HepG2 (cell line): Measurements from ENCODE around the gene IMPACT. TPM values are rescaled to one million over a fixed set of nuclear protein-coding genes. Genes with fewer than 3 reads are reported as not detected.

Source experiments
- ATAC-seq: fragments of 200-7000 bp; cut with Tn5 transposase; 3 replicates; pipeline ENCODE4 v1.9.1; 2020; ENCODE audit warnings: mild to moderate bottlenecking, moderate library complexity
- BruUV-seq: library from RNA; stranded (reverse); fragments of 400-500 nt; replicated peaks from 2 replicates; lab custom pipeline; 2021; lab: Mats Ljungman, UMichigan
- CTCF ChIA-PET: fragments of 300-600 bp; formaldehyde crosslinking; extraction: SDS; loops from one replicate; lab custom pipeline; 2021; ENCODE audit warnings: low total read pairs, inconsistent platforms, low intra/inter-chr PET ratio; lab: Yijun Ruan, JAX
- POLR2A ChIA-PET: fragments of 350-600 bp; sonication (Branson Sonifier 250); formaldehyde crosslinking; loops from one replicate; lab custom pipeline; 2020; ENCODE audit warnings: antibody characterized with exemption, inconsistent platforms; lab: Yijun Ruan, JAX
- DNase-seq: peaks from one replicate; pipeline ENCODE4 v3.0.0-alpha.2; 2015; ENCODE audit warnings: low spot score
- FAIRE-seq: peaks from 3 replicates; lab custom pipeline; 2011; peaks lifted over from hg19 to GRCh38; lab: Jason Lieb, UNC
- H2AFZ ChIP-seq: one replicate; pipeline ENCODE4 v1.6.1; 2011; ENCODE audit warnings: low read length, inconsistent platforms
- H3K27ac ChIP-seq: fragments of 300-600 bp; 3 replicates; pipeline ENCODE4 v1.8.0; 2011; ENCODE audit warnings: mixed run types, mild to moderate bottlenecking, mixed read lengths, low read length, inconsistent platforms; ENCODE audit not compliant: insufficient read depth; ENCODE audit errors: extremely low read length
- H3K27me3 ChIP-seq, 2 experiments: fragments of 200-600 bp in 1 of 2; 2 replicates in 1 of 2; 3 replicates in 1 of 2; pipeline versions ENCODE4 v1.6.0 to v1.8.0; 2011; ENCODE audit warnings: low read length in 2 of 2, mild to moderate bottlenecking in 2 of 2, moderate library complexity in 2 of 2, inconsistent platforms in 1 of 2; ENCODE audit not compliant: insufficient read depth in 2 of 2, control insufficient read depth in 1 of 2
- H3K36me3 ChIP-seq, 2 experiments: fragments of 200-600 bp in 1 of 2; replicated peaks in 1 of 2; 2 replicates in 1 of 2; 3 replicates in 1 of 2; pipeline versions ENCODE4 v1.5.1 to v1.8.0; 2011; ENCODE audit warnings: low read length in 2 of 2, inconsistent platforms in 1 of 2; ENCODE audit not compliant: insufficient read depth in 2 of 2, control insufficient read depth in 1 of 2
- H3K4me1 ChIP-seq: 2 replicates; pipeline ENCODE4 v1.5.1; 2012; ENCODE audit warnings: low read length, inconsistent platforms; ENCODE audit not compliant: insufficient read depth
- H3K4me2 ChIP-seq: 2 replicates; pipeline ENCODE4 v1.6.0; 2011; ENCODE audit warnings: low read depth, low read length, inconsistent platforms
- H3K4me3 ChIP-seq, 3 experiments: fragments of 200-600 bp in 1 of 3; sonication (generic), shearing (Covaris generic) in 1 of 3; replicated peaks in 1 of 3; 2 replicates each; pipeline ENCODE4 v1.5.1; 2011 to 2016; ENCODE audit warnings: low read length in 3 of 3, inconsistent platforms in 2 of 3, low read depth in 2 of 3, mild to moderate bottlenecking in 2 of 3, control low read depth in 1 of 3, mixed read lengths in 1 of 3; ENCODE audit not compliant: insufficient read depth in 1 of 3
- H3K79me2 ChIP-seq: one replicate; pipeline ENCODE4 v1.6.1; 2011; ENCODE audit warnings: low read length, inconsistent platforms; ENCODE audit not compliant: insufficient read depth
- H3K9ac ChIP-seq: 2 replicates; pipeline ENCODE4 v1.6.0; 2011; ENCODE audit warnings: mild to moderate bottlenecking, low read depth, low read length, inconsistent platforms; ENCODE audit not compliant: insufficient read depth
- H3K9me3 ChIP-seq: 2 replicates; pipeline ENCODE4 v1.5.1; 2012; ENCODE audit warnings: mild to moderate bottlenecking, low read length
- H4K20me1 ChIP-seq: 2 replicates; pipeline ENCODE4 v1.6.0; 2011; ENCODE audit warnings: inconsistent platforms, mild to moderate bottlenecking, low read length, moderate library complexity; ENCODE audit not compliant: insufficient read depth
- BORCS8-MEF2B ChIP-seq: sonication (generic); formaldehyde crosslinking; IDR thresholded peaks from 2 replicates; pipeline ENCODE4 v1.8.0; 2022; ENCODE audit warnings: mild to moderate bottlenecking, missing genetic modification reagents
- DNMT1 ChIP-seq: sonication (generic); formaldehyde crosslinking; IDR thresholded peaks from 2 replicates; pipeline ENCODE4 v1.5.1; 2020; ENCODE audit warnings: mild to moderate bottlenecking, missing genetic modification reagents
- FOXP4 ChIP-seq: sonication (generic); formaldehyde crosslinking; IDR thresholded peaks from 2 replicates; pipeline ENCODE4 v1.4.0; 2020; ENCODE audit warnings: missing genetic modification reagents
- HNF1B ChIP-seq: sonication (generic); formaldehyde crosslinking; IDR thresholded peaks from 2 replicates; pipeline ENCODE4 v1.5.1; 2020; ENCODE audit warnings: mild to moderate bottlenecking, moderate library complexity, missing genetic modification reagents
- ISX ChIP-seq: sonication (generic); formaldehyde crosslinking; conservative IDR thresholded peaks from 2 replicates; pipeline ENCODE4 v1.5.0; 2020; ENCODE audit warnings: missing genetic modification reagents
- POGZ ChIP-seq: sonication (generic); formaldehyde crosslinking; IDR thresholded peaks from 2 replicates; pipeline ENCODE4 v1.4.0; 2020; ENCODE audit warnings: mild to moderate bottlenecking, missing genetic modification reagents
- RFX3 ChIP-seq: IDR thresholded peaks from 2 replicates; pipeline ENCODE4 v1.6.1; 2016; ENCODE audit warnings: missing biosample characterization, missing genetic modification reagents
- STAT6 ChIP-seq: sonication (generic); formaldehyde crosslinking; IDR thresholded peaks from 2 replicates; pipeline ENCODE4 v1.4.0; 2020; ENCODE audit warnings: missing genetic modification reagents, mild to moderate bottlenecking, borderline replicate concordance
- THAP11 ChIP-seq: IDR thresholded peaks from 2 replicates; pipeline ENCODE4 v1.6.1; 2016; ENCODE audit warnings: missing biosample characterization, missing genetic modification reagents
- ZBTB2 ChIP-seq: sonication (generic); formaldehyde crosslinking; IDR thresholded peaks from 2 replicates; pipeline ENCODE4 v1.8.0; 2022; ENCODE audit warnings: low read depth, missing genetic modification reagents
- ZNF101 ChIP-seq: sonication (generic); formaldehyde crosslinking; IDR thresholded peaks from 2 replicates; pipeline ENCODE4 v1.4.0; 2020; ENCODE audit warnings: mild to moderate bottlenecking, low read depth, missing genetic modification reagents, borderline replicate concordance
- ZNF18 ChIP-seq: sonication (generic); formaldehyde crosslinking; IDR thresholded peaks from 2 replicates; pipeline ENCODE4 v1.8.0; 2022; ENCODE audit warnings: mild to moderate bottlenecking, missing genetic modification reagents; ENCODE audit not compliant: insufficient replicate concordance
- ZNF331 ChIP-seq: sonication (generic); formaldehyde crosslinking; IDR thresholded peaks from 2 replicates; pipeline ENCODE4 v1.4.0; 2020; ENCODE audit warnings: missing genetic modification reagents
- ZNF362 ChIP-seq: sonication (generic); formaldehyde crosslinking; IDR thresholded peaks from 2 replicates; pipeline ENCODE4 v1.4.0; 2020; ENCODE audit warnings: missing genetic modification reagents, mild to moderate bottlenecking, borderline replicate concordance
- WGBS: methylation state at CpG from one replicate; pipeline ENCODE4 v1.1.6; 2017; ENCODE audit warnings: low lambda C conversion rate; 5-methylcytosine and 5-hydroxymethylcytosine counted together
- in situ Hi-C: cut with HindIII; loops from 2 replicates; pipeline ENCODE4 v1.10.0; 2017; ENCODE audit warnings: low pct_unique_long_range_greater_than_20kb; ENCODE audit not compliant: extremely low pct_ligation_motif_present
- intact Hi-C: fragments of 100-400 bp; cut with micrococcal nuclease; formaldehyde crosslinking; loops from one replicate; pipeline ENCODE4 v1.10.0; 2022; ENCODE audit not compliant: unreplicated experiment
- polyA plus RNA-seq, 8 experiments: library from polyadenylated mRNA; depleted of rRNA in 3 of 8; stranded (reverse) in 7 of 8; unstranded in 1 of 8; fragments of >200 nt; fragmentation: Illumina TruSeq in 4 of 8; extraction: Trizol in 4 of 8; gene quantifications; 2 replicates each; pipeline versions ENCODE4 v1.2.1 to v1.2.3, GENCODE V29; 2011 to 2016; ENCODE audit warnings: low read depth in 4 of 8, missing spikeins in 1 of 8, mixed read lengths in 1 of 8; ENCODE audit not compliant: insufficient read depth in 1 of 8
- total RNA-seq, 5 experiments: library from RNA; depleted of rRNA; stranded (reverse); fragments of >200 nt; fragmentation: Illumina TruSeq; extraction: Trizol; gene quantifications; 2 replicates each; pipeline ENCODE4 v1.2.3, GENCODE V29; 2016; ENCODE audit warnings: low read depth in 1 of 5

IMPACT gene
- total and polyA plus RNA-seq, 2 of the 13 experiments (the other 11 are each of a cell fraction or from before 2014, with no cell fraction given): 5.0 to 7.7 TPM

GRCh38 chr18:24470805-24471204, 44.3 kb downstream of the IMPACT start:
- CTCF ChIA-PET: no interaction called here
- FAIRE-seq (no peak), ATAC-seq (no peak), DNase-seq (no peak)
- Histone ChIP-seq H3K27me3 (no peaks in the 10 kb centered on the region), H3K27ac (no peak overlapping the region), H3K9ac (no peak overlapping the region), H4K20me1 (no peaks in the 10 kb centered on the region), H3K4me2 (no peak overlapping the region), H2AFZ (no peak overlapping the region), H3K36me3 (no peaks in the 10 kb centered on the region), H3K9me3 (no peaks in the 10 kb centered on the region), H3K4me3 (no peak overlapping the region), H3K4me1 (no peaks in the 10 kb centered on the region), H3K79me2 (no peaks in the 10 kb centered on the region)
- WGBS: 70% methylated on average over 7 of the region's 7 CpGs
- intact Hi-C loops: no loop called here
- no TSS peak for BruUV-seq
- POLR2A ChIA-PET: no interaction called here
- in situ Hi-C loops: no loop called here
- TF ChIP-seq ZNF101 (CRISPR knock-in tag) (no peak), STAT6 (CRISPR knock-in tag) (no peak), ZBTB2 (CRISPR knock-in tag) (no peak), ZNF362 (no peak), HNF1B (CRISPR knock-in tag) (no peak), RFX3 (CRISPR knock-in tag) (no peak), ZNF18 (CRISPR knock-in tag) (no peak), THAP11 (CRISPR knock-in tag) (no peak), DNMT1 (no peak), FOXP4 (no peak), ISX (CRISPR knock-in tag) (no peak), POGZ (no peak), ZNF331 (CRISPR knock-in tag) (no peak), BORCS8-MEF2B (CRISPR knock-in tag) (no peak)
